SIG-M5 treated with dmso at 0.1 percent for 504 hours (cell line): ENCODE data around the gene SSTR4.

Experiments used
- DNase-seq: peaks from one replicate; lab custom pipeline; 2025; ENCODE audit not compliant: unreplicated experiment; lab: John Stamatoyannopoulos, UW

The SSTR4 gene

DNA sequence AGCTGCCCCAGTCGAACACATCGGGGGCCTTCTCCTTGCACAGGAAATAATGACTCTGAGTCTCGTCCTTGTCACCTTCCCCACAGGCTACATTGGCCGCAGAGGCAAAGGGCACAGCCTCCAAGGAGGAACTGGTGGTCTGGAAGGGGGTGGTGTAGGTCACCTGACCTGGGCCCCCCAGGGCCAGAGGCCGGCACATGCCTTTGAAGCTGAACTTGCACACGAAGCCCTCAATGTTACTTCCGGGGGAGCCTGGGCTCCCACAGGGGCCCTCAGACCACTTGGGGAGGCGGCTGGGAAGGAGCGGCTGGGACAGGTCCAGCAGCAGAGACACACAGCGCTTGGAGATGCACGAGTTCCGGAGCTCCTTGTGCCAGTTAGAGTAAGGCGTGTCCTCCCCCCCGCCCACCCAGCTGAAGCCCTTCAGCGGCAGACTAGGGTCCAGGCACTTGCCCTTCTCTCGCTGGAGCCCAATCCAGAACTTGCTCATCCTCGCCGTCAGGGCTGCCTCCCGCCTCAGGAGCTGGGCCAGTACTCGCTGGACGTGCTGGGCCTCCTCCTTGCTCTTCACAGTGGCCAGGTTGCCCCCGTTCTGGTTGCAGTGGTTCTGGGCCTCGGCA, 50.4 kb downstream of the SSTR4 start:
- DNase-seq, result peak; percentile 78

DNA sequence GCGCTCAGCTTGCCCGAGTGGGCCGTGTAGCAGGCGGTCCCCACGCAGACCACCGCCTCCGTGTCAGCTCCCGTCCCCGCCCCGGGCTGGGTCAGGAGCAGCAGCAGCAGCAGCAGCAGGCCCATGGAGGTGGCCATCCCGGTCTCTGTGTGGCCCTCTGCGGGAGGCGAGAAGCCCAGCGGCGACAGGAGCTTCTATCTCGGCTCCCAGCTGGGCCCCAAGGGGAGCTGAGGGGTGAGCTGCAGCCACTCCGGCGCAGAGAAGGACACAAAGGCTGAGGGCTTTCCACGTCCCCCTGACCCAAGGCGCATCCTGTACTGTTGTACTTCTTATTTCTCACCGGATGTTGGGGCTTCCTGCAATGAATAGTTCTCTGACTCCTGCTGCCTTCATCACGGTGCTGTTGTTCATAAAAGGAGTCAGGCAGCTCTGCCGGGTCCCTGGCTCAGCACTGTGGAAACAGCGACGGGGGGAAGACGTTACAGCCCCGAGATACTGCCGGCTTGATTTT, 51.0 kb downstream of the SSTR4 start, which contains the start of gene CD93:
Gene CD93, minus strand, starts transcription at position 269 of the 511 bp plus-strand sequence. Its CDS starts 132 bp downstream, at position 137.
- peak; percentile 78 for DNase-seq

DNA sequence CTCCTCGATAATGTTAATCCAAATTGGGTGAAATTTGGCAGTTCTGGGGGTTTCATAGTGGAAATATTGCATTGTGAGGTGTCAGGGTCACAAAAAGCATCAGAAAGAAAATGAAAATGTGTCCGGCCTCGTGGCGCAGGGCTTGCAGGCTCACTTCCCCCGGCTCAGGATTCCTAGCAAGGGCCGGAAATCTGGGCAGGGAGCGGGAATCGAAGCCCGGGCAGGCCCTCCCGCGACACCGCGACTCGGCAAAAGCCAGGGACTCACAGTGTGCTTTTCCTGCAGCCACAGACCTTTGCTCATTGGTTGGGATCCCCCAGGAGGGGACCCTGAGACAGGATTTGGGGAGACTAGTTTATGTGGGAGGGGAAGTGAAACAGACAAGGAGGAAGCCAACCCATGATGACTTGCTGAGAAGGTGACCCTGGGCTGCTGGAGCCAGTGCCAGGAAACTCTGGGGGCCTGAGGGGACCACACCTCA, 51.9 kb downstream of the SSTR4 start:
- DNase-seq, result peak; percentile 92

DNA sequence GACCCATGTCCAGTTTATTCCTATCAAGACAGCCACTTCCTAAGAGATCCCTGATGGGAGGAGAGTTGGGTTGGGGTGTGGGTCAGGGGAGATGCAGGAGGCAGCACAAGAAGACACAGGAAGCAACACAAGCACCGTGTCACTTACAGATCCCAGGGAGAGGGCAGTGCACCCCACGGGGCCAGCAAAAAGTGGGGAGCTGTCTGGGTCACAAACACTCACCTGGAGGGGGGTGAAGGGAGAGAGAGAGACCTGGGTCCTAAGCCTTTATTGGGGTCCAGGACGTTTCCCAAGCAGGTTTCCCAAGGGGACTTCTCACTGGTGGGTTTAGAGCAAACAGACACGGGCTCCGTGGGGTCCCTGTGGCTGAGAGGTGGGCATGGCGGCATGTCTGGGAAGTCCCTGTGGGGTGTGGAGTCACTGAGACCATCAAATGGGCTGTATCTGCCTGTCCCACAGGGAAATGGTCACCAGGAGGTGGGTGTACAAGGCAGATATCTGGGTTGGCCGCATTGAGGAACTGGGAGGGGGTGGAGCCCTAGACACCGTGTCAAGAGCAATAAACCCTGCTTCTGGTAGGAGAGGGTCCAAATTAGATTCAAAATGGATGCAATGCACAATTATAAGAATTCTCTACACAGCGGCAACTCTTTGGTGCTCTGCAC, 52.6 kb downstream of the SSTR4 start:
- DNase-seq, result peak; percentile 16
